HEK293T (cell line): ENCODE data around the gene NID1.

Experiments used
- CTCF ChIA-PET: fragments of 350-600 bp; formaldehyde crosslinking; extraction: SDS; loops from one replicate; lab custom pipeline; 2021; ENCODE audit warnings: antibody characterized with exemption, inconsistent platforms; lab: Yijun Ruan, JAX
- POLR2A ChIA-PET: fragments of 350-600 bp; formaldehyde crosslinking; extraction: SDS; loops from one replicate; lab custom pipeline; 2020; ENCODE audit warnings: antibody characterized with exemption, inconsistent platforms; lab: Yijun Ruan, JAX
- DNase-seq: peaks from one replicate; pipeline ENCODE4 v3.0.0; 2012; ENCODE audit warnings: mixed read lengths; ENCODE audit errors: extremely low spot score
- ARNT ChIP-seq: fragments of 450-650 bp; IDR thresholded peaks from 2 replicates; pipeline ENCODE4 v1.6.1; 2017; ENCODE audit warnings: mild to moderate bottlenecking
- BHLHE40 ChIP-seq: fragments of 450-650 bp; IDR thresholded peaks from 2 replicates; pipeline ENCODE4 v1.6.1; 2016; ENCODE audit warnings: mild to moderate bottlenecking, moderate library complexity, borderline replicate concordance
- CTBP1 ChIP-seq: fragments of 450-650 bp; IDR thresholded peaks from 2 replicates; pipeline ENCODE4 v1.6.1; 2016; ENCODE audit warnings: borderline replicate concordance
- ELF4 ChIP-seq: fragments of 450-650 bp; IDR thresholded peaks from 2 replicates; pipeline ENCODE4 v1.6.1; 2017; ENCODE audit warnings: antibody characterized with exemption
- FOXA1 ChIP-seq: fragments of 450-650 bp; IDR thresholded peaks from 2 replicates; pipeline ENCODE4 v1.6.1; 2016; ENCODE audit warnings: mild to moderate bottlenecking
- FOXK2 ChIP-seq: fragments of 450-650 bp; IDR thresholded peaks from 2 replicates; pipeline ENCODE4 v1.6.1; 2016; ENCODE audit warnings: mild to moderate bottlenecking
- FOXM1 ChIP-seq: fragments of 450-650 bp; IDR thresholded peaks from 2 replicates; pipeline ENCODE4 v1.6.1; 2017; ENCODE audit warnings: mild to moderate bottlenecking, borderline replicate concordance
- HDGF ChIP-seq: fragments of 450-650 bp; IDR thresholded peaks from 2 replicates; pipeline ENCODE4 v1.6.1; 2017; ENCODE audit warnings: antibody characterized with exemption, borderline replicate concordance
- L3MBTL2 ChIP-seq: fragments of 450-650 bp; conservative IDR thresholded peaks from 2 replicates; pipeline ENCODE4 v1.6.1; 2016; ENCODE audit warnings: mild to moderate bottlenecking
- LEF1 ChIP-seq: fragments of 450-650 bp; IDR thresholded peaks from 2 replicates; pipeline ENCODE4 v1.6.1; 2017; ENCODE audit warnings: mild to moderate bottlenecking, borderline replicate concordance
- NFRKB ChIP-seq: fragments of 450-650 bp; IDR thresholded peaks from 2 replicates; pipeline ENCODE4 v1.6.1; 2016; ENCODE audit warnings: mild to moderate bottlenecking, moderate library complexity
- PKNOX1 ChIP-seq: fragments of 450-650 bp; IDR thresholded peaks from 2 replicates; pipeline ENCODE4 v1.6.1; 2016
- SP1 ChIP-seq: fragments of 450-650 bp; IDR thresholded peaks from 2 replicates; pipeline ENCODE4 v1.6.1; 2017
- SUZ12 ChIP-seq: fragments of 450-650 bp; IDR thresholded peaks from 2 replicates; pipeline ENCODE4 v1.6.1; 2016; ENCODE audit warnings: mild to moderate bottlenecking
- TARDBP ChIP-seq: fragments of 450-650 bp; IDR thresholded peaks from 2 replicates; pipeline ENCODE4 v1.6.1; 2016
- ZNF384 ChIP-seq: fragments of 450-650 bp; IDR thresholded peaks from 2 replicates; pipeline ENCODE4 v1.6.1; 2016

Gene NID1

GRCh38 chr1:235997049-235997448, 67.8 kb downstream of the NID1 start:
- POLR2A ChIA-PET: no interaction called here
- CTCF ChIA-PET: no interaction called here
- DNase-seq: no peak
- TF ChIP-seq ARNT: no peak
- TF ChIP-seq BHLHE40: no peak
- TF ChIP-seq TARDBP: no peak
- no peak for TF ChIP-seq L3MBTL2
- no peak for TF ChIP-seq SP1
- TF ChIP-seq HDGF: no peak
- TF ChIP-seq LEF1: no peak

- no peak for TF ChIP-seq SUZ12
- TF ChIP-seq HDGF: no peak
- TF ChIP-seq L3MBTL2: no peak
- no peak for TF ChIP-seq ELF4
- no peak for TF ChIP-seq FOXM1
- TF ChIP-seq LEF1: no peak
- TF ChIP-seq CTBP1: no peak
- no peak for TF ChIP-seq FOXA1
- TF ChIP-seq ARNT: no peak
- TF ChIP-seq FOXK2: no peak
- TF ChIP-seq TARDBP: no peak
- TF ChIP-seq SP1: no peak
- TF ChIP-seq PKNOX1: no peak
- no peak for TF ChIP-seq NFRKB
- no peak for TF ChIP-seq BHLHE40
- CTCF ChIA-PET: interaction anchor here (0.8 kb wide), 1 partner anchor 153 kb away, joined by 3 read pairs; no protein-coding TSS in a partner anchor
- DNase-seq: no peak
- POLR2A ChIA-PET: no interaction called here
Observed at GRCh38 chr1:235996048-235996785, 68.7 kb downstream of the NID1 start.

- TF ChIP-seq L3MBTL2: no peak
- no peak for TF ChIP-seq FOXM1
- no peak for TF ChIP-seq ELF4
- TF ChIP-seq NFRKB: no peak
- TF ChIP-seq ARNT: no peak
- no peak for TF ChIP-seq SUZ12
- no peak for TF ChIP-seq SP1
- no peak for TF ChIP-seq CTBP1
- TF ChIP-seq BHLHE40: no peak
- TF ChIP-seq FOXK2: no peak
- no peak for TF ChIP-seq LEF1
- no peak for TF ChIP-seq FOXA1
- no peak for TF ChIP-seq PKNOX1
- no peak for TF ChIP-seq HDGF
- no peak for TF ChIP-seq ZNF384
- no peak for DNase-seq
- POLR2A ChIA-PET: no interaction called here
- CTCF ChIA-PET: interaction anchor here (0.8 kb wide), 1 partner anchor 152 kb away, joined by 3 read pairs; no protein-coding TSS in a partner anchor
Observed at GRCh38 chr1:235995511-235995910, 69.4 kb downstream of the NID1 start.

GRCh38 chr1:235993652-235994051, 71.2 kb downstream of the NID1 start:
- TF ChIP-seq L3MBTL2: no peak
- TF ChIP-seq CTBP1: no peak
- TF ChIP-seq PKNOX1: no peak
- no peak for TF ChIP-seq BHLHE40
- POLR2A ChIA-PET: no interaction called here
- CTCF ChIA-PET: interaction anchor here (0.5 kb wide), 1 partner anchor 313 kb away, joined by 3 read pairs; no protein-coding TSS in a partner anchor
- no peak for DNase-seq

- TF ChIP-seq SUZ12 (no peak), PKNOX1 (no peak), BHLHE40 (no peak)
- POLR2A ChIA-PET: no interaction called here
- DNase-seq: no peak
- CTCF ChIA-PET: interaction anchor here (1.1 kb wide), 1 partner anchor 21 kb away, joined by 3 read pairs; no protein-coding TSS in a partner anchor
Observed at GRCh38 chr1:235992868-235993267, 72.0 kb downstream of the NID1 start.

GRCh38 chr1:235992346-235992745, 72.5 kb downstream of the NID1 start:
- ChIA-PET CTCF (interaction anchor here (1.1 kb wide), 1 partner anchor 20 kb away, joined by 3 read pairs; no protein-coding TSS in a partner anchor), POLR2A (no interaction called here)
- no peak for DNase-seq
- TF ChIP-seq L3MBTL2 (no peak), SP1 (no peak)
